Effector CD4-positive, alpha-beta T cell (primary cell): ENCODE results near the gene DNAJB7.
A peak's percentile ranks its signal among the peaks of the same experiment; 100 is the strongest.
"Not testable (repeated sequence)": the region's sequence is repeated elsewhere in the genome, so short reads cannot be mapped to it uniquely, and the experiment has no call there.

Experiments
- DNase-seq: peaks from one replicate; pipeline ENCODE4 v3.0.0-alpha.2; 2020

Gene DNAJB7

DNA sequence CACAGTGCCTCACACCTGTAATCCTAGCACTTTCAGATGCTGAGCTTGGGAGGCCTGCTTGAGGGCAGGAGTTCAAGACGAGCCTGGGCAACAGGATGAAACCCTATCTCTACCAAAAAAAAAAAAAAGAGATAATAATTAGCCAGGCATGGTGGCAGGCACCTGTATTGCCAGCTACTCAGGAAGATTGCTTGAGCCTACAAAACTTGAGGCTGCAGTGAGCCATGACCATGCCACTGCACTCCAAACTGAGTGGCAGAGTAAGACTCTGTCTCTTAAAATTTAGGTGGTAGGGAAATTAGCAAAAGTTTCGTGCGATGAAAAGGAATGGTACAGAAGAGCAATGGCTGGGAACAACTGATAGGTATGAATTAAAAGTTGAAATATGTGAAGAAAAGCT lies 23.4 kb downstream of the DNAJB7 start:
- no peak for DNase-seq

DNA sequence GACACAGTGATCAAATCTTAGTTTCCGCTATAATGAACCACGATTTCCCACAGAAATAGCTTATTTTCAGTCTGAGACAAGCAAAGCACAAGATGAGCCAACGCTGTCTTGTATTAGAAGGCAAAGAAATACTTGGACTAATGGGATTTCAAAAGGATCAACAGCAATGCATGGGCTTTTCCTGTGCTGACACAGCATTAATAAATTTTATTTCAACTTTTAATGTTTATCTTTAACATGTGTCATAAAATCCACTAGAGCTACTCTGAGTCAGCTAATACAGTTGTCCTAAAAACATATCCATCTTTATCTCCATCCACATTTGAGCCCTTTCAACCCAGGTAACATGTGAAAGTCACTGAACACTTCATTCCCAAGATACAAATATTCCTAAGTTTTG lies 27.3 kb downstream of the DNAJB7 start:
- no peak for DNase-seq

DNA sequence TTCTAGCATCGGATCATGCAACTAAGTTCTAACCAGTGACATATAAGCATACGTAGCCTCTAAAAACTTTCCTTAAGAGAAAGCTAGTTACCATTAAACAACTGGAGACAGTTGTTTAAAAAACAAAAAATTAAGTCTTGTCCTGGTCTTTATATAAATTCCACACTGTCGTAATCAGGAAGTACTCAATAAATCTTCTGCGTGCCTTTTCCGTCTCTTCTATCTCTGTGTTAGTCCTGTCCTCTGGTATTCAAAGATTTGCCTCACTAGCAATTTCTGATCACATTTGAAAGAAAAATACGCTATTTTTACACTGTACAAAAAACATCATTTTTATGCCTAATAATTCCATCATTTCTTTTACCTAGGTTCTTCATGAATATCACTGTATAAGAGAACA lies 32.8 kb downstream of the DNAJB7 start:
- no peak for DNase-seq

DNA sequence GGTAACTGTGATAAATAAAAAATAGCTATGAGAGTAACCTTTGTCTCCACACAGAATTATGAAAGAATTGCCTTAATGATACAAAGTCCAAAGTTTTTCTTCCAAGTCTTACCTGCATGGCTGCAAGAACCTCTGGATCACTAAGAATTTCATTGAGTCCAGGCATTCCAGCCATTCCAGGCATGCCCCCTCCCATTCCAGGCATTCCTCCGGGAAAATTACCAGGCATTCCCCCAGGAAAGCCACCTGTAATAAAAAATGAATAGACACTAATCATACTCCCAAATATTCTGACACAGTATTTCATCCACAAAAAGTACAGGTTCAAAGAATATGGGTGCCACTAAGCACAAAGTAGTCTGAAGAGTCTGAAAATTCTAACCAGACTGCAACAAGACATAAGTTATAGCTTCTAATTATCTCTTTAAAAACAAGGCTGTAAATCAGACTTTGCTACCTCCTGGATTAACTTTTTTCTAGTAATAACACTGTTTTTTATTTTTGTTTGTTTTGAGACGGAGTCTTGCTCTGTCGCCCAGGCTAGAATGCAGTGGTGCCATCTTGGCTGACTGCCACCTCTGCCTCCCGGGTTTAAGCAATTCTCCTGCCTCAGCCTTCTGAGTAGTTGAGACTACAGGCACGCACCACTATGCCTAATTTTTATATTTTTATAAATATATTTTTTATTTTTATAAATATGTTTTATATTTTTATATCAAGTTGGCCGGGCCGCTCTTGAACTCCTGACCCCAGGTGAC lies 34.8 kb downstream of the DNAJB7 start:
- no peak for DNase-seq

DNA sequence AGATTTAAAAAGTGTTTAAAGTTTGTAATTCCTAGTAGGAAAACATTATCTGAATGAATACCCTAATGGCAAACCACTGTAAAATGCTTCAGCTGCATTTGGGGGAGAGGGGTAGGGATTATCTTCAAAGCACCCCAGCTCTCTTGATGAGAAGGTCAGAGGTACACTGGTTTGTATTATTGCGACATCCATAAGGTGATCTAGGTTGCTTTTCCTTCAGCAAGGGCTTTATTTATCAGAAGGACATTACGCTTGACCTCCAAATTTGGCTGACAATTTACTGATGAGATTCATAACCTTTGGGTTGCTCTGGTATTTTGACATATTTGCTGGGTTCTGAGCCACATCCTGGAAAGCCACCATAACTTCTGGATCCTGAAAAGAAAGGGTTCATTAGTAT lies 35.6 kb downstream of the DNAJB7 start:
- DNase-seq, result not testable (repeated sequence)

DNA sequence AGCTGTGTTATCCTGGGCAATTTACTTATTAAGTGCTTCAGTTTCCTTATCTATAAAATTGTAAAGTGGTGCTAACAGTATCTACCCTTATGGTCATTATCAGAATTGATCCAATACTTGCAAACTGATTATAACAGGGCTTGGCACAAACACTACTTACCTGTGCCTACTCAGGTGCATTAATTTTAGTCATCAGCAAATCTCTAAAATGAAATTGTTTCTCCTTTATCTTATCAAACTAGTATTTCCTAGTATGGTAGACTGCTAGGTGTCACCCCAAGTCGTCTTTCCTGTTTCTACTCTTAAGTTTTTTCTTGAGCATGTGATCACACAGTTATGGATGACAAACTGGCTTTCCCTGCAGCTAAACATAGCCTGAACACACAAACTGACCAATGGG lies 38.5 kb downstream of the DNAJB7 start:
- no peak for DNase-seq

DNA sequence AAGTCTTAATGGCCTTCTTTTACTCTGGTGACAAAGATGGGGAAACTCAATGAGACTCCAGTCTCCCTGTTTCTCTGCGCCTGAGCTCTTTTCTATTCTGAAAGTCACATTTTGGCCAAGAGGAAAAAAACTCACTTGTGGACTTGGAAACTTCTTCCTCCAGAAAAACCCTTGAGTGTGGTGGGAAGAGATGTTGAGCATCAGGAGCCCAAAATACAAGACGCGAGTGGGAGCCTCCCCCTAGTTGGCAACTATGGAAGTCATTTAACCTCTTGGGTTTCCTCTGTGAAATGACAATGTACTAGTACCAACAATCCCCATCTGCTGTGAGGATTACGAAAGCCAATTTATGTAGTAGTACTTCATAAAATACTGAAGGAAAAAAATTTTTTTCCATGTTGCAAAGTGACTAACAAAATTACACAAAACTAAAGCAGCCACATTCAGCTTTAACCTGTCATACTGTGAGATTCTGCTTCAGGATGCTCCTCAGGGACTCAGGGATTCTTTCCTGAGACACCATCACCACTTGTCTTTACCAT lies 42.2 kb downstream of the DNAJB7 start:
- no peak for DNase-seq

DNA sequence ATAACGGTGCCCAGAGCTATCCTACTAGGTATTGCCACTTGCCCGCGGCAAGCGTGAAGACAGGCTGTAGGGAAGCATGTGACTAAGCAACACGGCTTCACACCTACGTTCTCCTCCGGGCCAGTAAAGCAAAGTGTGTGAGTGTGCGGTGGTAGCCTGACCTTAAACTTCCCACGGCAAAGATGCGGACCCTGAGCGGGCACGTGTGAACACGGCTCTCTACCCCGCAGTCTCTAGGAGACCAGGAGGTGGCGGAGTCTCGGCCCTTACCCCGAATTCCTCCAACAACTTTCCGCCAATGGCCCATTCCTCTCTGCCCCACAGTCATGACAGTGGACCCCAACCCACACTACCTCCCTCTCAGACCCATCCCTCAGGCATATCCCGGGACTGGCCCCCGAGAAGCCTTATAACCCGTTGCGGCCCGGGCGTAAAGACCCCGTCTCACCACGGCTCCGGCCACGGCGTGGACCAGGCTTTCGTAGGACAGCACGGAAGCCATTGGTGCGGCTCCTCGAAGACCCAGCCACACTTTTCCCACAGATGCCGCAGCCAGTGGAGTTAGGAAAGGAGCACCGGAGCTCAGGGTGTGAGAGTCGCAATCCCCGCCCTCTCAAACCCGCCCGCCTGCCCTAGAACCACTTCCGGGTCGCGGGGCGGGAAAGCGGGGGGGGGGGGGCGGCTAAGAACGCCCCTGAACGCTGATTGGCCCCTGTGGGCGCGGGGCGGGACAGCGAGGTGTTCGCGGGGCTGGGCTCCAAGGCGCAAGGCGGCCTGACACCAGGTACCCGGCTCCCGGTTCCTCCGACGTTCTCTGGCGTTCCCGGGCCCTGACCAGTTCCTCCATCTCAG lies 42.9 kb downstream of the DNAJB7 start, which contains the start of gene SLC25A17:
Gene SLC25A17, minus strand, starts transcription at position 600 of the 852 bp plus-strand sequence. Its CDS starts 98 bp downstream, at position 502.
- DNase-seq, result peak; percentile 86

DNA sequence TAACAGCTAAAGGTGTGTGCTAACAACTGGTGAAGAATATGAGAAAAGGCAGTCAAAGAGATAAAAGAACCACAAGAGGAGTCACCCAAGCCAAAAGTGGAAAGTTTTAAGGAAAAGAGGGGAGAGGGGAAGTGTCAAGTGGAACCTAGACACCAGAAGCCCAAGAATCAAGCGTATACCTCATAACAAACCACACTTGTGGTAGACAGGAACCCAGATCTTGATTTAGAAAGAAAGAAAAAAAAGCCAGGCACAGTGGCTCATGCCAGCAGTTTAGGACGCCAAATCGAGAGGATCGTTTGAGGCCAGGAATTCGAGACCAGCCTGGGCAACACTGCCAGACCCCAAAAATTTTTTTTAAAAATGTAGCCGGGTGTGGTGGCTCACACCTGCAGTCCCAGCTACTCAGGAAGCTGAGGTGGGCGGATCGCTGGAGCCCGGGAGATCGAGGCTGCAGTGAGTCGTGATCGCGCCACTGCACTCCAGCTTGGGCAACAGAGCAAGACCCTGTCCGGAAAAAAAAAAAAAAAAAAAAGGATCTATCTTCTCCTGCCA lies 43.6 kb downstream of the DNAJB7 start:
- no peak for DNase-seq

DNA sequence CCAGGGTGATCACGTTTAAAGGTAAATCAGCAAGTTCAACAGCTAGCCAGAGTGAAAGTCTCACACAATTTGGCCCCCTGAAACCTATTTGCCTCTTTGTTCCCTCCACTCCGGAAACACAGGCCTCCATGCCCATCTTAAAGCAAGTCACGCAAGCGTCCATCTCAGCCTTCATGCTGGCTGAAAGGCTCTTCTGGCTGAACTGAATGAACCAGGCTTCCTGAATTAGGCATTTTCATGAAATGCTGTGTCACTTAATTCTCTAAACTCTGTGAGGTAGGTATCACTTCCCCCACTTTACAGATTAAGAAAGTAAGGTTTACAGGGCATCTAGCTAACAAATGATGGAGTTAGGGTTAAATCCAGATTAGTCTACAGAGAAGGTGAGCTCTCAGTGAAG lies 44.2 kb downstream of the DNAJB7 start:
- no peak for DNase-seq

DNA sequence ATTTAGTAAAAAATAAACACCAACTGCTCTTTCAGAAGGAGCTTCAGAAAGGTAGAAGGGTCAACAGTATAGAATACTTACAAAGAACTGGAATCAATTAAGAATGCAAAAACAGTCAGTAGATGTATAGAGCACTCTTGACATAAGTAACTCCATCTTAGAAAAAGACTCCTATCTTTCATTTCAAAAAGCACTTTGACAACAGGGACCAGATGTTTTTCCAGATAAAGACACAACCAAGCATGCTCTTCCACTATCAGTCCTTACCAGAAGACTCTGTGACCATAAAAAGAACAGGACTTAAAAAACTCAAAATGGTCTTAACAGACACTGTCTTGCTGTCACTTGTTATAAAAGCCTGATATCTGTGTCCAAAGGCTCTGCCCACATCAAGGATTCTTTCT lies 48.0 kb downstream of the DNAJB7 start:
- no peak for DNase-seq
